NCI-H526 treated with DMSO at 0.1 percent for 48 hours (cell line): ENCODE measurements around the gene FOXJ3.

Experiments used
- DNase-seq: peaks from one replicate; lab custom pipeline; 2025; lab: John Stamatoyannopoulos, UW

FOXJ3 gene

DNA sequence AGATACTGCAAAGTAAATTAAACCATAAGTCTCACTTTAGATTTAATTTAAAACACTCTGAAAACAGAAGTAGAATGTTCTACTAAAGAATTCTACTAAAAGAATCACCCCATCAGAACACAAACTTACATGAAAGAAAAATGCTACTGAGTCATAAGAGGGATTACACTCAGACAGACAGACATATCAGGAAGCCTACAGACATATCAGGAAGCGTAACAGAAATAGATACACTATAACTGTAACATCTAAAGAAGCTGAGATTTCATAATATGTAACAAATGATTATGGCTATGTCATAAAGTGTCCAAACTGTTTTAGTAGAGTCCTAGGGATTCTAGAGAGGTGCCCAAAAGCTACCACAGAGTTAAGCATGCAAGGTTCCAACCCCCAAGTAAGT is 23.9 kb downstream of the FOXJ3 start:
- DNase-seq: no peak

- DNase-seq: no peak
Observed at GRCh38 chr1:42306977-42307376, 28.1 kb downstream of the FOXJ3 start.

- no peak for DNase-seq
Observed at GRCh38 chr1:42305639-42306038, 29.4 kb downstream of the FOXJ3 start.

- no peak for DNase-seq
Observed at GRCh38 chr1:42302034-42302433, 33.0 kb downstream of the FOXJ3 start.

GRCh38 chr1:42298520-42298919 is 36.5 kb downstream of the FOXJ3 start:
- no peak for DNase-seq

- DNase-seq: no peak
Observed at GRCh38 chr1:42295816-42296215, 39.2 kb downstream of the FOXJ3 start.

- DNase-seq: no peak
Observed at GRCh38 chr1:42290130-42290529, 44.9 kb downstream of the FOXJ3 start.

- DNase-seq: no peak
Observed at GRCh38 chr1:42288311-42288985, 46.6 kb downstream of the FOXJ3 start.

GRCh38 chr1:42282867-42283583 is 52.0 kb downstream of the FOXJ3 start:
- no peak for DNase-seq

DNA sequence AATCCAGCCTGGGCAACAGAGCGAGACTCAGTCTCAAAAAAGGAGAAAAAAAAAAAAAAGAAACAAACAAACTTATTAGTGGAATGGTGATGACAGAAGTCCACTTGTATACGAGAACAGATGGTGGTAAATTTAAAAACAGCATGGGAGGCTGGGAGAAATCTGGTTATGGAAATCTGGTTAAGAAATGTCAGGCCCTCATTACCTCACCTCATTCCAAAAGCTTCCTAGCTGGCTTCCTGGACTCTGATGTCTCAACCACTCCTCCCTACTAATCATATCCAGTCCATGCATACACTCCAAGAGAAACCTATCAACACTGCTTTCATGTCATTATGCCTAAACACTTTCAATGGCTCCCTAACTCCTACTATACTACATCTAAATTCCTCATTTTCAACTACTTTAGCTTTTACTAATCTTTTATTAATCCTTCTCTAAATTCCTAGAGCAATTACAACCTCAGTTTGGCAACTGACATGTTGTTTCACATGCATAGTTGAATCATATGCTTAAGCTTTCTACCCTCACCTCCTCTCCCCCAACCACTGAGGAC is 52.9 kb downstream of the FOXJ3 start:
- no peak for DNase-seq

GRCh38 chr1:42280821-42281220 is 54.2 kb downstream of the FOXJ3 start:
- no peak for DNase-seq

GRCh38 chr1:42279055-42279454 is 56.0 kb downstream of the FOXJ3 start:
- no peak for DNase-seq

- no peak for DNase-seq
Observed at GRCh38 chr1:42272920-42273319, 62.1 kb downstream of the FOXJ3 start.

- no peak for DNase-seq
Observed at GRCh38 chr1:42267904-42268303, 67.1 kb downstream of the FOXJ3 start.

- DNase-seq: no peak
Observed at GRCh38 chr1:42266253-42267135, 68.5 kb downstream of the FOXJ3 start.

DNA sequence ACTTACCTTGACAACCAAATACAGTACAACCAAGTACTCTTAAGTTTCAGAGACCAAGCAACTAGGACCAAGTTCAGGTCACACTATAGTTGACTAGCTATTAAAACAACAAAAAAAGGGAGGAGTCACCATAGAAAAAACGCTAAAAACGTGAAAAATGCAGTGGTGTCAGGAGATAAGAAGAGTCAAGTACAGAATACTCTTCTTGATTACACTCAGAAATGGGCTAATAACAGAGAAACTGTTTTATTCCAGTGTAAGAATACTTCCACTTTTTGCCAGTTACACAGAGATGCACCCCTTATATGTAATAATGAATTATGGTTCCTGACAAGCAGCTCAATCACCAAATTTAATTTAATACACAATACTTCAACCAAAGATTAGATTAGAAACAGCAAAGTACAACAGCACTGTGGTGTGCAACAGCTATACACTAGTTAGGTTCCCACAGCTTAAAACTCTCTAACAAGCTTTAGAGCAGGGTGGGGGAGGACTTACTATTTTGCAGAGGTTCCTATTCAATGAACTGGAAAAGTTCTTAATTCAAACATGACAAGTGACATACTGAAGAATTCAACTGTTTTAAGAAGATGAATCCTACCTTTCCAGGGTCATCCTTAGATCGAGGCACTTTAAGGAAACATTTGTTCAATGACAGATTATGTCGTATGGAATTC is 70.4 kb downstream of the FOXJ3 start:
- no peak for DNase-seq

- no peak for DNase-seq
Observed at GRCh38 chr1:42263019-42263418, 72.0 kb downstream of the FOXJ3 start.

- no peak for DNase-seq
Observed at GRCh38 chr1:42260376-42261070, 74.5 kb downstream of the FOXJ3 start.

- no peak for DNase-seq
Observed at GRCh38 chr1:42259739-42260064, 75.3 kb downstream of the FOXJ3 start.

GRCh38 chr1:42259059-42259738 is 75.8 kb downstream of the FOXJ3 start:
- DNase-seq: no peak

GRCh38 chr1:42258218-42258617 is 76.8 kb downstream of the FOXJ3 start:
- DNase-seq: no peak
